HG03469 (cell line): ENCODE measurements around the gene RASGRP1.
A peak's percentile ranks its signal among the peaks of the same experiment; 100 is the strongest.

Experiments
- ATAC-seq: cut with Tn5 transposase; IDR thresholded peaks from one replicate; pipeline ENCODE4 v1.9.1; 2021; ENCODE audit warnings: mild to moderate bottlenecking, moderate library complexity, moderate number of reproducible peaks; ENCODE audit not compliant: unreplicated experiment

Gene RASGRP1

DNA sequence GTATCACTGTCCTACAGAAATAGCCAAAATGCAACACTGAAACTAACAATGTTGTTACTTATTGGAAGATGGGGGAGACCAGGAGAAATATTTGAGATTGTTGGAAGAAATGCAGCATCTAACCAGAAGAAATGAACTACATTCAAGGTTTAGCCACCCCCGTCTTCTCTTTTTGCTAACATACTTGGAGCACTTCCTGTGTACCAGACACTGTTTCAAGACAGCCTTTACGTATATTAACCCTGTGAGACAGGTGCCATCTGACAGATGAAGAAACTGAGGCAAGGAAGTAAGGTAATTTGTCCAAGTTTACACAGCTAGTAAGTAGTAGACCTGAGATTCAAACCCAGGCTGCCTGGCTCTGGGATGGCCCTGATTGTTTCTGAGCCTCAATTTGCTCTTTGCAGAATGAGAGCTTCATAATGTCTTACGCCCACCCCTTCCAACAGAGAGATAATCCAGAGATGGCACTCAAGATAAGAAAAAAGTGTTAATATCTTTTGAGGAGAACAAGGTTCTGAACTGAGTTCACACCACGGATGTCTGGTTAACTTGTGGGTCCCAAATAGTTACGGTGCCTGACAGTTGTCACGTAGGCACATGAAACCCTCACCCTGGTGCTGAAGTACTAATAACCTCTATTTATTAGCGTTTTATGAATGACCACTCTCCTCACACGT is 26.1 kb downstream of the RASGRP1 start:
- ATAC-seq = no peak

DNA sequence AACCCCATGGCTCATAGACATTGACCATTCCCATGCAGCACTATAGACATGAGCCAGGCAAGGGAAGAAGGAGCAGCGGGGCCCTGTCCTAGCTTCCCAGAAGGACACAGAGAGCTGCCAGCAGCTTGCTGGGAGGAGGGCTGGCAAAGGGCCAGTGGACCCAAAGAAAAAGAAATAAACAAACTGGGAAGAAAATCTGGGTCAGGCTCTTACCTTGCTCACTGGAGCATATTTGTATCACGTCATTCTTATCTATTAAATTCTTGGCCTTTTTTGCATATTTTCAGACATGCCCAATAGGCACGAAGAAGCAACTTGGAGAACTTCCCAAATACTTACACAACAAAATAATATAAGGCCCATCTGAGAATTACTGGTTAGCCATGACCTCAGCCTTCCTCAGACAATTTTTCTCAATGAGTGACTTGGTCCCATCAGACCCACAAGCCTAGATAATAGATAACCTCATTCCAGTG is 28.4 kb downstream of the RASGRP1 start:
- ATAC-seq = no peak

DNA sequence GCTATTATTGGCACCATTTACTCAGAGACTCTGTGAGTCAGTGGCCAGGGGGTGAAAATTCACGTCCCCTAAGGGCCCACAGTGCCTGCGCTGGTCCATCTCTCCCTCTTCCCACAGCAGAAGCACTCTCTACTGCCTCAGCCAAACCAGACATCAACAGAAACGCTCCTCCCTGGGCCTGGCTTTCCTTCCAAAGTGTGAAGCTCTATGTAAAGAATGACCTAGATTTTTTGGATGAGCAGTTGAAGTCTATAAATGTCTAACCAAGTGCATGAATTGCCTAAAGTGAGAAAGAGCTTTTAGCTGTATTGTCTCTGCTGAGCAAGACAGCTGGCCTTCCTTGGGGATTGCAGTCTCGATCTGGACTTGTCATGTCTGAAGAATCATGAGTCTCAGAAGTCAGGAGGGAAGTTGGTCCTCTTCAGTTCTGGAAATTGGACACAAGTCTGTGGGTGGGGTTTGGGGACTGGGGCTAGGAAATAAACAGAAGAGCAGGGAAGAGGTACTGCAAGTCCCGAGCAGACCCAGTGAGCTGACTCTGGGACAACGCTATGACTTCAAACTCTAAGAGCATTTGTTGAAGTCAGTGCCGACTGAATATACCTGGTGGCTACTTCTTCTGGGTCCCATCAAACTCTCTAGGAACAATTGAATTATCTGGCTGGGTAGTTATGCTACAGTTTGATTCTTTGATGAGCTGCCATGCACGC is 29.0 kb downstream of the RASGRP1 start:
- ATAC-seq = no peak

DNA sequence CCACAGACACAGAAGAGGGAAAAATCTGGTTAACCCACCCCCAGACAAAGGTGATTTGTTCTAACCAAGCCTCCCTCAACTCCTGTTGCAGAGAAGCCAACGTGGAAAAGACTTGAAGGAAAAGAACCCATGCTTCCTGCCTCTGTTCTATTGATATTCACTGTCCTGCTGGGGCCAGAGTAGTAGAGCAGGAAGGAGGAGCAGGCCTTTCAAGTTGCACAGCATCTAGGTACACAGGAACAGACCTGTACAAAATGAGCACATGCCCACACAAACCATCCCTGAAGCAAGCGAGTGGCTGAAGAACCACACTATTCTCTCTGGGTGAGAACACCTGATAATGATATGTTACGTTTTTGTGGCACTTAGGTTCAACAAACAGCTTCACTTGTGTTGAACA is 29.9 kb downstream of the RASGRP1 start:
- ATAC-seq = no peak

DNA sequence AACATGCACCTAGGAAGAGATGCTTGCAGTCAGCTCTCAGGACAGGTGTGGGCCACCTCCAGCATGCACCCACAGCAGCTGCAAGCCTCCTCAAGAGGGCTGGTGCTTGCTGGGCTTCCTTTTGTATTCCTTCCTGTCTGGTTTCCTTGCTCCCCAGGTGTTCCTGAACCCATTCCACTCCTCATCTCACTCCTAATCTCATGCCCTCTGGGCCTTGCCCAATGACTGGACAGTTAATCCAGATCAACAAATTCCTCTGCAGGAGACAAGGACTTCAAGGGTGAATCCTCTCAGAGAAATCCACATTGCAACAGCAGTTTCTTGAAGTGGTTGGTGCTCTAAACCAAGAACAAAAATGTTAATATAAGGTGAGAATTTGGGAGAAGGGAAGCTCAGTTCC is 30.7 kb downstream of the RASGRP1 start:
- ATAC-seq = no peak

DNA sequence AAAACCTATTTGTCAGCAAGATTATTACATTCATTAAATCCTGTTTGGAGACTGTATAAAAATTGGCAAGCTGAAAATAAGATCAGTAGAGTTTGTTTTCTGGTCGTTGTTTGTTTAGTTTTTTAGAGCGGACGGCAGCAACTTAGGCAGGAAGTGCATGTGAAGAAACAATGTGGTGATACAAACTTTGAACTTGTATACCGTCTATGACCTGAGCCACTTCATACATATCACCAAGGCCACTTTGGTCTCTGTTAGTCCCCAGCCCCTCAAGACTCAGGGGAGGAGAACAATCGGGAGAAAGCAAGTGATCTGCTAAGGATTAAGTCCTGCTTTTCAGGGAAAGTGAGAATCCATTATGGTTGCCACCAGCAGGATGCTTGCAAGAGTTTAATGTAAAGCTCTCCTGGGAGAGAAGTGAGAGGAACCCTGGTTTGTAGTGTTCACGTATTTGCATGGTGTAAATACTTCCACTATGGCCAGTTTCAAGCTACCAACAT is 31.1 kb downstream of the RASGRP1 start:
- no peak for ATAC-seq

DNA sequence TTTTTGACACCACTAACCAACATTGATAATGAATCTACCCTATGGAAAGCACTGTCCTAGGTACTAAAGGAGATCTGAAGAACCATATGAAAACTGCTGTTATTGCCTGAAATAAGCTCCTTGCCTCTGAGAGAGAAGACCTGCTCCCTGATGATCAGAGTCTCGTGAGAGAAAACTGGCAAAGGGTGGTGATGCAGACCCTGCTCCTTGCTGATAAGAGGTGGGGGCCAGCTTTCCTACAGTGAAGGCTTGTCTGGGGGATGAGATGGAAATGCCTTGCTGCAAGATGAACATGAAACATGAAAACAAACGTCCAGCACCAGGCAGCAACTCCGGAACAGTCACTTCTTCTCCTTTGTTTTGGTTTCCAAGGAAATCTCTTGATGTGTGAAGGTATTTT is 31.9 kb downstream of the RASGRP1 start:
- ATAC-seq = no peak

DNA sequence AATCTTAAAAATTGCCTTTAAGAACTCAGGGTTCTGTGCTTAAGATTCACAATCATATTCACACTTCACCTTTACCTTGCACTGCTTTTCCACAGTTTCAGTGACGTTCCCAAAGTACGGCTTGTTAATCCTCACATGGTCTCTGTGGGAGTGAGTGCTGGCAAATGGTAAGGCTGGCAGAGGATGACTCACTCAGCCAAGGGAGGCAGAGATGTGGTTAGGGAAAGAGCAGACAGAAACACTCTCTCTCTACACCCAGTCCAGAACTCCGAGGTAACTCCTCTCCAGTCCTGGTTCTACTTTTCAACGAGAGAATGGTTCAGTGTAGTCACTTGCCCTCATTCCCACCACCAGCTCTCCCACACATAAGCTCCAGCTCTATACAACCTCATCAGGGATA is 33.1 kb downstream of the RASGRP1 start:
- no peak for ATAC-seq

DNA sequence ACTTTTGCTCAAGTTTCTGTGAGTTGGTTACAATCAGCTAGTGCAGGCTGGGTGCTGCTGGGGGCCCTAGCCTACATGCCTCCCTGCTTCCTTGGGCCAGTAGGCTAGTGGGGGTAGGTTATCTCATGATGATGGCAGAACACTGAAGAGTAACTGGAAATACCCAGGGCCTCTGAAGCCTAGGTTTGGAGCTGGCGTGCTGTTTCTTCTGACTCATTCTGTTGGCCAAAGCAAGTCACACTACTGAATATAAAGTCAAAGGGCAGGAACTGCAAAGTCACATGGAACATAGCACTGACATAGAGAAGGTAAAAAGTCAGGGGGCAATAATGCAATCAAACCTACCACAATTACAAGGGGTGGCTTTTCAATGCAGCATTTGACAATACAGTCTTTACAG is 34.5 kb downstream of the RASGRP1 start:
- no peak for ATAC-seq

DNA sequence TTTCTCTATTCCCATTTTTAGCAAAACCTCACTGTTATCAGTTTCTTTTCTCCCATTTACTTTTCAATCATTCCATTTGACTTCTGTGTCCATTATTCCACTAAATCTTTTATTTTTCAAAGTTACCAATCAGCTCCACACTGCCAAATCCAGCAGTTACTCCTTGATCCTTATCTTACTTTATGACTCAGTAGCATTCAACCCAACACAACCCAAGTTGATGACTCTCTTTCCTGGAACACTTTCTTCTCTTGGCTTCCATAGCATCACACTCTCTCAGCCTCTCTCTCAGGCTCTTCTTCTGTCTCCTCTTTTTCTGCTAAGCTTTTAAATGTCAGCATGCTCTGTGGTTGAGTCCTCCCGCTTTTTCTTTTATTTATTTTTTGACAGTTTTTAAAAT is 36.3 kb downstream of the RASGRP1 start:
- ATAC-seq = no peak

DNA sequence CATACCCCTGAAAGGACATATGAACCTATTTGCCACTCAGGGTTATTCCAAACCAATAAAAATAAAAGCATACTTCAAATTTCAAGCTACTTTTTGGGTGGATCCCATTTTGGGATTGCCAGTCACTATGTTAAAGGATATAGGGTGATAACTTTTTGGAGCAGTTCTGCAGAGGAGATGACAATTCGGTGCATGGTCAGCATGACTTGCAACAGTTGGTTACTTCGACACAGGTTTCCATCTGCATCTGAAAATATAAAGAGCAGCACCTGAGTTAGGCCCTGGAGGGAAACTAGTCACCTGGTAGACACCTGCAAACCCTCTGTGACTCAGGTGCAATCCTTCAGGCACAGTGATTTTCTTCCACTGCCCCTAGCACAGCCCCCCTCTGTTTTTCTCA is 38.5 kb downstream of the RASGRP1 start:
- no peak for ATAC-seq

DNA sequence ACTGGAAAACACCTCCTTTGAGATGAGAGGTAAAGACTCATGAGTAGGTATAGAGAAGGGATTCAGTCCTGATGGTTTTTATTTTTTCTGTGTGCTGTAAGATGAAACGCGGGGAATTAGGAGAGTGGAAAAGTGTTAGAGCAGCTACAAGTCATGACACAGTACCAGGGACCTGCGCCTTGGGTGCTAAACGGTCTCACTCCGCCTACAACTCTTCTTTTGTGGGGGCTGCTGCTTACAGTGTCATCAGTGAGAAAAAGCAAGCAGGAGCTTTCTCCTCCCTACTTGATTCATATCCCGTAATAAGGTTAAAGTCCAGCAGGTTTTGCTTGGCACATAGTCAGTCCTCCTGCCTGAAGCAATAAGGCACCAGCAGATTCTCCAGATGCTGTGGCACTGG is 39.1 kb downstream of the RASGRP1 start:
- no peak for ATAC-seq

DNA sequence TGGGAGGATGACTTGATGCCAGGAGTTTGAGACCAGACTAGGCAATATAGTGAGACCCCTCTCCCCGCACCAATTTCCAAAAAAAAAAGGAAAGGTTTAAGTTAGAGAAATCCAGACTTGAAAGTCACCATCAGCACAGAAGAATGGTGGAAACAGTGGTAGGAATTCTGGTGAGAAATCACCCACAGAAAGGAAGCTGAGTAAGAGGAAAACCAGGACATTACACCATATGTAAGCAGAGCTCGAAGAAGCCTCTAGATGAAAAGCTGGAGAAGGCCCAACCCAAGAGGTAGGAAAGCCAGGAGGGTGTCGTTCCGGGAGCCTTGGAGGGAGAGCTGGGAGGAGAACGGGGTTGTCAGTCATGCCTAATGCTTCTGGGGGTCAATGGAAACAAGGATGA is 40.5 kb downstream of the RASGRP1 start:
- no peak for ATAC-seq

DNA sequence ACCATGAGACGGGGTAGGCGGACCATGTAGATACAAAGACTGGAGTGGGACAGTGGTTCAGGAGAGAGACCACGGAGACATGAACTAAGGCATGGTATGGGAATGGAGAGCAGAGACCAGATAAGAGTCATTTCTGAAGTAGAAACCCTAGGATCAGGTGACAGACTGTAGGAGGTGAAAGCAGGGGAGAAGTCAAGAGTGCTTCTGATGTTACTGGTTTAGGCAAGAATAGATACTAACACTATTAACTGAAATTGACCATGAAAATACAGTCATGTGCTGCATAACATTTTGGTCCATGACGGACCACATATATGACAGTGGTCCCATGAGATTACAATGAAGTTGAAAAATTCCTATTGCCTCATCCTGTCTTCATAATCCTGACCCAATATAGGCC is 41.7 kb downstream of the RASGRP1 start:
- ATAC-seq = no peak

DNA sequence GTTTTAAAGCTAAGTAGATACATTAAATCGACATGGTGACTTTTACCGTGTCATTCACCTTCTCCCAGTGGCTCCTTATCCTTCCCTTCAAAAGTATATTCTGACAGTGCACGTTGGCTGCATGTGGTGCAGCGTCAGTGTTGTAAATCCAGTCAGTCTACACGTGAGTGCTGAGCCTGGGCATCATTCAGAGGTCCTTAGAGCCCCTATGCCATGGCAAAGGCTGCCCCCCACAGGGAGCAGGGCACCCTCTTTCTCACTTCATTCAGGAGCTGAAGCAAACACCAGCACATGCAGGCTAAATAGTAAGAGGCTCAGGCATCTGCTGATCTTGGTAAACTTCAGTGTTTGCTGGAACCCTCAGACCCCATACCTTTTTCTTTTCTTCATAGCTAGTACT is 43.3 kb downstream of the RASGRP1 start:
- no peak for ATAC-seq

DNA sequence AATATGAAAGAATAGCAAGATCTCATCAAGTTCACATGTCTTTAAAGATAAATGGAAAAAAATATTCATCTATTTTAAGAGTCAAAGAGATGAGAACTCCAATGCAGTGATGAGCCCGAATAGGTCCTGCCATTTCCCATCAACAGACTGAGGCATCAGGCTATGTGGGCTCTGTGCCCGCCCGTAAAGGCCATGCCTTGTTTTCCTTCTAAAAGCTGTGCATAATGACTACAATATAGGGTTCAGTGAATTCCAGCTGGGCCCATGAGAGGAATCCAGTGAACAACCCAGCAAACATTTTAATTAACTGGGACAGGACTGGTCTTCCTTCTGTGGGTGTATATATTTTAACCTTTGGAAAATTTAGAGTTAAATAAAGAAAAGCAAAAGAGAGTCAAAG is 44.6 kb downstream of the RASGRP1 start:
- no peak for ATAC-seq

DNA sequence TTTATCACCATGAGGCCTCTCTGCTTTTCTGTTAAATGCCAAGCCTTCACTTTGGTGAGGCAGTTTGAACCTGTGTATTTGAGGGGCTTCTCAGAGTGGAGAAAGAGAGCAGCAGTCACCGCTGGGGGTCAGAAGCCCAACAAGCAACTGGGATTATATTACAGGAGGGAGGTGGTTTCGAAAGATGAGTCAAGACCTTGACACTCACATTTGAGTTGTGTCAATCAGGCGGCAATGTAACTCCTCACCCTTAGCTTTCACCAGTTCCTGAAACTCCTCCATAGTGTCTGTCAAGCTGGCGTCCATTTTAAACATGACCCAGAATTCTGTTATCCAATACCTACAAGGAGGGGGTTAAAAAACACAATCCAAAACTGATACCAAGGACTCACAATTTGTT is 46.5 kb downstream of the RASGRP1 start:
- no peak for ATAC-seq

DNA sequence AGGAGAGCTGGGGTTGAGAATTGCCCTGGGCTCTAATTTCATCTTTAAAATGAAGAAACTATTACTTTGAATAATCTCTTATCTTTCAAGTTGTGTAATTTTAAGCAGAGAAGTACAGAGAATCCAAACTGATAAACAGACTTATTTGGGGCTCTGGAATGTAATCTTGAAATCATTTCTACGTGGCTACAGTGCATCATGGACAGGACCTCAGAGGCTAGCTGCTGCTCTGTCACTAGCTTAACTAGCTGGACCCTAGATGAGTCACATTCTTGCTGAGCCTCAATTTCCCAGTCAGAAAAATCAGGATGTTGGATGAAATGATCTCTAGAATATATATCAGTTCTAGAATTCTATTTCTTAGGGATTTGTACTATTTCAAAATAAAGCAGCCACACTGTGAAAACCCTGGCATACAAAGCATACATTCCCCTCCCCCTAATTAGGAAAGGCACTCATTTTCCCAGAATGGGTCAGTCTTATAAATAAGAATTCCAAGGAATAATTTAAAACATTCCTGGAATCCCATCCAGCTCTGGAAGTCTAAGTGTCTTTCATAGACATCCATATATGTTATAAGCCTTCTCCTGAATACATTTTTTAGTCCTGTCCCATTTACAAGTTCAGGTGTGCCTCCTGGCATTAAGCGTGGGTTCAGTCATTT is 47.2 kb downstream of the RASGRP1 start:
- no peak for ATAC-seq

DNA sequence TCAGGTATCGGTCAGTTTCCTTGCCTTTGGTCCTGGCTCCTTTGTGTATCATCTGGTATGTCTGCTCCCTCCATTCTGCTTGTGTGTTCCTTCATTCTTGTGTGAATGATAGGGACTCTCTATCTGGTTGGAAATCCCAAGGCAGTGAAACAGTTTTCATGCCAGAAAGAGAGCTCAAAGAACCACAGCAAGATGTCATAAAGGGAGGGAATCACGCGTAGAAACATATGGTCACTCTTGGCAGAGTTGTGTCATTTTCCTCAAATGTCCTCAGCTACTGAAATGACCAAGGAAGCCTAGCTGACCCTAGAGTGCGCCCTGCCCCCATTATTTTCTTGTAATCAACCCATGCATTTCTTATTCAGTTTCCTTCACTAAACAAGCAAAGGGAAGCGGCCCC is 48.0 kb downstream of the RASGRP1 start:
- no peak for ATAC-seq

DNA sequence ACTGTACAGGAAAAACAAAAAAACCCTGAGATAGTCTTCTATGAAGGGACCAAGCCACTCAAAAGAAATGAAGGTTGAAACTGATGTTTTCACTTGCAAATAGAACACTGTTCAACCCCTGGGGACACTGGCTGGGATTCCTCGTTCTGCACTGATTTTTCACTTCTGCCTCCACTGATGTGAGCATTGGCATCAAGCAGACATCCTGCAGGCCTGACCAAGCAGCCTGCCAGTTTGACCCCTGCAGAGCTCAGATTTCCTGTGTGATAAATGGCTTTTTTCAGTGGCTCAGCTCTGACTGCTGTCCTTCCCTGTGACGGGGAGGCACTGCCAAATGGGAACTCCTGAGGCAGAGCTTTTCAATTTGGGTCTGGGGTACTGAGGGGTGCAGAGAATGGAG is 50.0 kb downstream of the RASGRP1 start:
- ATAC-seq = peak; percentile 83

DNA sequence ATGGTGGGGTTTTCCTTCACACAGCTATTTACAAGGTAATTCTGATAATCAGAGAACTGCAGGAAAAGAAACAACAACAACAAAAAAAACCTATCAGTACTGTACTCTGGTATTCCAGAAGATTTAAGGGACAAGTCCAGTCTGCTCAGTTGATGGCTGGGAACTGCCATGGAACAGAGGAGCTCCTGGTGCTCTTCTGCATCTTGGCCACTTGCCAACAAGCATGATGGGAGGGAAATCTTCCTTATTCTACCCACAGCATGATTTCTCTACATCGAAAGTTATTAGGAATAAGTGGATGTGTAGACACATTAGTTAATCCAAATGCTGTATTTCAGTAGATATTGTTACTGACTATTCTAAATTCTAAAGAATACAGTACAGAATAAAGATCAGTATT is 51.7 kb downstream of the RASGRP1 start:
- ATAC-seq = no peak

DNA sequence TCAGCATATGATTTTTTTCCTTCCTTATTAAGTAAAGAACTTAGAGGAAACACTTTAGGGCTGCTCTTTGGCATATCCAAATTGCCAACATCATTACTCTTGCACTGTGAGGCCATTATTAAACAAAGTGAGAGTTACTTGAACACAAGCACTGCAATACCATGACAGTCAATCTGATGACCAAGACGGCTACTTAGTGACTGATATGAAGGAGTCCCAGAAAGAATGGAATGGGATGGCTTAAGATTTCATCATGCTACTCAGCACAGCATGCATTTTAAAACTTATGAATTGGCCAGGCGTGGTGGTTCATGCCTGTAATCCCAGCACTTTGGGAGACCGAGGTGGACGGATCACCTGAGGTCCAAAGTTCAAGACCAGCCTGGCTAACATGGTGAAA is 55.5 kb downstream of the RASGRP1 start:
- ATAC-seq = no peak
